ENCODE data around the gene IFITM1.
"Not testable (repeated sequence)": the region's sequence is repeated elsewhere in the genome, so short reads cannot be mapped to it uniquely, and the experiment has no call there.

- TF ChIP-seq POLR2AphosphoS5, POLR2A, TAF1 (IDR thresholded peaks at IDR 0.05; ENCODE audit: low read depth, low read length): not testable (repeated sequence)
These were observed 14.8 kb downstream of the IFITM1 start for GRCh38 chr11:328516-329100.

Measured in GM12891 (cell line).